Iris pigment epithelial cell (primary cell): ENCODE results near the gene TSPAN4.

Experiments
- DNase-seq: peaks from one replicate; pipeline ENCODE4 v3.0.0-alpha.2; 2011; ENCODE audit warnings: low read depth

TSPAN4 gene

DNA sequence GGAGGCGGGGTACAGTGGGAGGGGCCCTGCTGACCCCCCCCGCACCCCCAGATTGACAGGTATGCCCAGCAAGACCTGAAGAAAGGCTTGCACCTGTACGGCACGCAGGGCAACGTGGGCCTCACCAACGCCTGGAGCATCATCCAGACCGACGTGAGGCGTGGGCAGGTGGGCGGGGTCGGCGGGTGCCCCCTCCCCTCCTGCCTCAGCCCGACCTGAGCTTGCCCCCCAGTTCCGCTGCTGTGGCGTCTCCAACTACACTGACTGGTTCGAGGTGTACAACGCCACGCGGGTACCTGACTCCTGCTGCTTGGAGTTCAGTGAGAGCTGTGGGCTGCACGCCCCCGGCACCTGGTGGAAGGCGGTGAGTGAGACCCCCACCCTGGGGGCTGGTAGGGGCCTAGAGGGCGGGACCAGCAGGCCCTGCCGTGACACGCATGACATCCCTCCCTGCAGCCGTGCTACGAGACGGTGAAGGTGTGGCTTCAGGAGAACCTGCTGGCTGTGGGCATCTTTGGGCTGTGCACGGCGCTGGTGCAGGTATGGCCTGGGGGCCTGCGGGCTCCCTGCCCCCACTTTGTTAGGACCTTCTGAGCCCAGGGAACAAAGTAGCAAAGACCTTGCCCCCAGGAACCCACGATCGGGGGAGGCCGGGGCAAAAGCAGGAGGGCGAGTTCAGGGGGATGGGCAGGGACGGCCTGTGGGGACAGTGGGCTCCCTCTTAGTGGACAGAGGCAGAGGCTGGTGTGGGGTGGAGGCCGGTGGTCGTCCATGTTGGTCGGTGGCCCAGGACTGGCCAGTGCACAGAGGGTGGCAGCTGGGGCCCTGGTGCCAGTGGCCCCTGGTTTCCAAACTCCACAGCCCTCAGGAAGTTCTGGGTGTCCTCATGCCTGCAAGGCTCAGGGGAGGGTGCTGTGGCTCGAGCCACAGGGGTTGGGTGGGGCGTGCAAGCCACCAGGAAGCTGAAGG, 23.1 kb downstream of the TSPAN4 start:
- DNase-seq, result no peak

DNA sequence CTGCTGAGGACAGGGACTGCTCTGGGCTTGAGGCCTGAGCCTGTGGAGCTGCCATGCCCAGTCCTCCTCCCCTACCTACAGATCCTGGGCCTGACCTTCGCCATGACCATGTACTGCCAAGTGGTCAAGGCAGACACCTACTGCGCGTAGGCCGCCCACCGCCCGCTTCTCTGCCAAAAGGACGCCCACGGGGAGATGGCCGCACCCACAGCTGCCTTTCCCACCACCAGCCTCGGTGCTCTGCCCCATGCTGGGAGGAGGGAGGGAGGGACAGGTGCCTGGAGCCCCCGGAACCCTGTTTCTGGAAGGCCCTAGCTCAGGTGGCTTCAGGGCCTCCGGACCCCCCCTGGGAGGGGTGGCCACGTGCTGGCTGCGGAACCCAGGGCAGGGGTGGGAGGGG, 23.8 kb downstream of the TSPAN4 start:
- DNase-seq, result no peak

DNA sequence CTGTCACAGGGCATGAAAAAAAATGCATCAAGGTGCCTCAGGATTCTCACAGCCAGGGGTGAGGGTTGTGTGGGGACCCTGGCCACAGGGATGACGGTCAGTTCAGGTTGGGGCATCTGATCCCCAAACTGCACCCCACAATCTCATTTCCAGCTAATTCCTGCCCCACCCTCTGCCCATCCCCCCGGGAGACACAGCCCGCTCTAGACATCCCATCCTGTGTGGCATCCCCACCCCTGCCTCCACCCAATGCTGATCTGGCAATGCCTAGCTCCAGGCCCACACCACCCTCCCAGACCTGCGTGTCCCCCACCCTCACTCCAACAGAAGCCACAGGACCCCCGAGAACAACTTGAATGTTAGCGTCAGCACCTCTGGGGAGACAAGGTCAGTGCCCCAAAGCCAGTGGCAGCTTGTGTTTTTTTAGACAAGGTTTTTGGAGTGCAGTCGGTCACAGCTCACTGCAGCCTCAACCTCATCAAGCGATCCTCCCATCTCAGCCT, 25.3 kb downstream of the TSPAN4 start:
- no peak for DNase-seq

DNA sequence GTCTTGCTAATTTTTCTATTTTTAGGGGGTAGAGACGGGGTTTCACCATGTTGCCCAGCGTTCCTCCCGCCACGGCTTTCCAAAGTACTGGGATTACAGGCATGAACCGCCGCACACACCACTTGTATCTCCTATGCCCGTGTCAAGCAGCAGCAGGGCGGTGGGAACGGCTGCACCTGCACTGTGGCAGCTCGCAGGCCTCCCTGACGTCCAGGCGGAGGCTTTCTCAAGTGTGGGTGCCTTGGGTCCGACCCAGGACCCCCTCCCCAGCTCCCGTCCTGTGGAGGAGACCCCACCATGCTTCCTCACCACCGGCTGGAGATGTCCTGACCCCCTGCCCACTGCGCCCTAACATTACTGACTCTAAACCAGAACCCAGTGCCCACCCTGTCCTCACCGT, 25.7 kb downstream of the TSPAN4 start:
- no peak for DNase-seq

DNA sequence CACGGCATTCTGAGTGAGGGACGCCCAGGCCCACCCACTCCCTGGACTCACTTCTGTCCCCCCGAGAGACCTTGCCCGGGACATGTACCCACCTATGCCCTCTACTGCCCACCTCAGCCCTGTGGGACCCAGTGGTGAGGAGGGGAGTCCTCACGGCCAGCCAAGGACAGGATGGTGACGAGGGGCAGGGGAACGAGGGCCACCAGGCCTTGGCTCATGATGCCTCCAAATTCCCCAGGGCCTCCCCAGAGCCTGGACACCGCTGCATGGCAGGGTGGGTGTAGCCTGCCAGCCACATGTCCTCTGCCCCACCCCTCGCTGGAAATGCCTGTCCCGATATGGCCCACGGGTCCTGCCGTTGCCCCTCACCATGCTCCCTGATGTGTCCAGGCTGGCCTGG, 26.1 kb downstream of the TSPAN4 start:
- no peak for DNase-seq

DNA sequence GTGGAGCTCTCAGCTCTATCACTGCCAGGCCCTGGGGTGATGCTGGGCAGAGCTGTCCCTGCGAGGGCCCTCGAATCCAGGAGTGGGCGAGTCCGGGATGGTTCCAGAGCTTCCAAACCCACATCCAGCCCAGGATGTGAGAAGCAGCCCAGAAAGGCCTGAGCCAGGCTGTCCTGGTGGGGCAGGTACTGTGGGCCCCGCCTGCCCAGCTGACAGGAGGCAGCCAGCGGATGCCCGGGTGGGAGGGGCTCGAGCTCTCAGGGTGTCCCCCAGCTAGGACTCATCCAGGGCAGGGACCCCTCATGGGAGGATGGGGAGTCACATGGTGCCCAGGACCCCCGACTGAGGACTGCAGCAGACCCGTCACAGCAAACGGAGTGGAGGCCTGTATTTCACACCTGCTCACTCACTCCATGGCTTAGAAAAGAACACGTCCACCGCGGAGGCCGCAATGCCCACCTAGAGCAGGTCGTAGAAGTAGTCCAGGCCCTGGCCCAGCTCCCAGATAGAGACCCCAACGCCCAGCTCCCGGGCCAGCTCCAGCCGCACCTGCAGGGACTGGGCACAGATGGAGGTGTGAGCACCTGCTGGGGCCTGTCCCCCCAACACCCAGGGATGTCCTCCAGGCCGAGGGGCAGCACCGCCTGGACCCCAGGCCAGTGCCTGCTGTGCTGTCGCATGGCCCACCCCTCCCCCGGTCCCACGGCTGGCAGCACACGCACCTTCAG, 26.9 kb downstream of the TSPAN4 start:
- no peak for DNase-seq

DNA sequence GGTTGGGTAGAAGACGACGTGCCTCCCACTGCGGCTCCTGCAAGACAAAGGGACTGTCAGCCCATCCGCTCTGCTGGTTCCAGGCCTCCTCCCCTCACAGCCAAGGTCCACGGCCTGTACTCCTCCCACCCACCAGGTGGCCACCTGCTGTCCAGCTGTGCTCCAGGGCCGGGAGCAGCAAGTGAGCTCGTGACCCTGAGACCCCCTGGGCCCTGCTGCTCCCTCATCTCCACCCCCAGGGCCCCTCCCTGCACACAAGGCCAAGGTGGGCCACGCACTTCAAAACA, 27.4 kb downstream of the TSPAN4 start:
- DNase-seq, result no peak

DNA sequence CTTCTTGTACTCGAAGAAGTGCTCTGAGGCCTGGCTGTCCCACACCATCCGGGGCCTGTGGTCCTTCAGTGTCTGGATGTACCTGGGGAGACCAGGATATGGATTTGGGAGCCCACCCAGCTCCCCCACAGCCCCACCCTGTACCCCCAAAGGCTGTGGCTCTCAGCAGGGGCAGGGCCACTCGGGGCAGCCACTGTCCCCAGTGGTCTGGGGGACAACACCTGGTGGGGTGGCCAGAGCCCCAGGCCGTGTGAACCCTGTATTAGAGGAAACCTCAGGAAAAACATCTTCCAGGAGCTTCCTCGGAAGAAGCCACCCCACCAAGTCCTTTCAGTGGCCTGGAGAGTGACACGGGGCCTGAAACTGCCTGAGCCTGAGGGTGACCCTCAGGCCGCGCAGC, 27.8 kb downstream of the TSPAN4 start:
- DNase-seq, result no peak

DNA sequence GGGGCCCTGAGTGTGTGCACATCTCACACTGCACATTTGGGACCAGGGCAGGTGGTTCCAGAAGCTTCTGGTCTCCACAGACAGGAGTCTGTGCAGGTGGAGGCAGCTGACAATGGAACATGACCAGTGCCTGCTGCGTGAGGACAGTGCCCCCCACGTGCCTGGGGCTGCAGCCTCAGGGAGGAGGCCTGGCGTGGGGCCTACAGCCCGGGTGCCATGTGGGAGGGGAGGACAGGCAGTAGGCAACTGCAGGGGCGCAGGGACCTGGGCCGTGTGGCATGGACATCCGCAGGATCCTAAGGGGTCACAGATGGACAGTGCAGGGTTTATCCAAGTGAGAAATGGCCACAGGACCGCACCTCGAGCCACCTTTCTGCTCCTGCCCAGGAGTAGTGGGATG, 28.8 kb downstream of the TSPAN4 start:
- DNase-seq, result no peak

DNA sequence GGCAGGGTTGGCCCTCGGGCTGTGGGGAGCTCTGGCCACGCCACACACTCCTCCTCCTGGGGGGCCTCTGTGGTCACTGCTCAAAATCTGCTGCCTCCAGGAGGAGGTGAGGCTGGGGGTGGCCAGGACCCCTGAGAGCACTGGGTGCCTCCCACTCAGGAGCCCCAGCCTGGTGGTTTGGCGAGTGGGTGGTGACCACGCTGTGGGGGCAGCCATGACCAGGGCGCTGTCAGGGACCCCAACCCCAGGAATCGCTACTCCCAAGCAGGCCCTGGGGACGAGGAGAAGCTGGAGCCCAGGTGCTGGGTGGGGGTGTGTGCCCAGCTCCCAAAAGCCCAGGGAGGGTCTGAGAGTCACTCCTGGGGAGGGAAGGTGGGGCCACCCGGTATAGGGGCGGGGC, 30.1 kb downstream of the TSPAN4 start:
- DNase-seq, result no peak

DNA sequence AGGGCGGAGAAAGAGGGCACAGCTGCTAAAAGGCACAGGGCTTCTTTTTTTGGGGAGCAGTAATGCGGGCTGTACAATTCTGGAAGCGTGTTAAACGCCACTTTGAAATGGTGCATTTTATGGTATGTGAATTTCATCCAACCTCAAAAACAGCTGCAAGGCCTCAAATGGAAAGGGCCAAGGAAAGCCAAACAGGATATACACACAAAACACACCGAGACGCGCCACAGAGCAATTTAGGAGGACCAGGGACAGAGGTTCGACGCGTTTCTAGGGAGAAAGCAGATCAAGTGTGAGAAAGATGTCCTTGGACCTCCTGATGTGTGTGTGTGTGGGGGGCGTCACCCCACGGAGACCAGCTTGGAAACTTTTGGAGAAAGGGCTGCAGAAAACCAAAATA, 31.1 kb downstream of the TSPAN4 start:
- no peak for DNase-seq

DNA sequence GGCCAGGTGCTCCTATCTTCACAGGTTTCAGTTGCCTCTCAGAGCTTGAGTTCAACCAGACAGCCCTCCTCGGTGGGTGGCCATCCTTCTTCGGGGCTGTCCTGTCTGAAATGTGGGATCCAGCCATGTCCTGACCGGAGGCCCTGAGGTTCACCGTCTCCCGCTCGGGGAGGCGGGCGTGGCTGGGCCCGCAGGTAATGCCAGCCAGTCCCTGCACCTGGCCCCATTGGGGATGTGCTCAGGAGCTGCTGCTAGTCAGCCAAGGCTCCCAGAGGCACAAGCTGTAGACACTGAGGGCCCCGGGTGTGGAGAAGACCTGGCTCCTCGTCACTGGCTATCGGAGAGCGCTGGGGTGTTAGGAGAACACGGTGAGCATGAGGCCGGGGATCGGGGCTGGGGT, 32.6 kb downstream of the TSPAN4 start:
- DNase-seq, result no peak

DNA sequence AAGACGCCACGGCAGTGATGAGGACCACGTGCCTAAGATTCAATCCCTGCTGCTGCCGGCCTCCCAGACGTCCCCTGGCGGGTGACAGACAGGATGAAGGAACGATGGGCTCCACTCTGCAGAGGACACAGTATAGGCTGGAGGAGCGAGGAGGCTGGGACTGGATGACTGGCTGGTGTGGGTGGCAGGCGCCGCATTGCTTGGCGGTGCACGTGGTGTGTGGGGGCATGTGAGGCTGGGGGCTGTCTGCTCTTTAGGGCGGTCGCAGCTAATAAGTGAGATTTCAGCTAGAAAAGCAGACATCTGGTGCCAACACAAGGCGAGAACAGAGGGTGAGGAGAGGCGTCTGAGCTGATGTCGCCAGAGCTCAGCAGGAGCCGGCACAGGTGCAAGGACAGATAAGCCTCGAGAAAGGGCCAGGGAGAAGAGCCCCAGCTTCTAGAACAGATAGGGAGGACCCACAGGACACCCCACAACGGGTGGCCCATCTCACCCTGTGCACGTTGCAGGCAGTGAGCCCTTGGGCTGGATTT, 33.2 kb downstream of the TSPAN4 start:
- no peak for DNase-seq

DNA sequence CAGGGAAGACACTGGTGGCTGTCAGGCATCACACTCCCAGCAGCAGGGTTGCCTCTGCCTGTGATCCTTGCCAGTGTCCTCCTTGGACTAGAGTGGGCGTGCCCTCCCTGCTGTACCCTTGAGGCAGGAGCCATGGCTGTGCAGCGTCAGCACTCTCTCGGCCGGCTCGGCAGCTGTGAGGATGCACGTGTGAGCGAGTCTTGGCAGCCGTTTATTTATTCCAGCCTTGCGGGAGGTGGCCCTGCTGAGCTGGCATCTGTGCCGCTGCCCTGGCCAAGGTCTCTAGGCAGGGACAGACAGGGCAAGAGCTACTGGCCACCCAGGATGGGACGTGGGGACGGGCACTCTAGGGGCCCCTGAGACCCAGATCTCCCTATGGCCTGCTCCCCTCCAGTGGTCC, 33.9 kb downstream of the TSPAN4 start:
- no peak for DNase-seq

DNA sequence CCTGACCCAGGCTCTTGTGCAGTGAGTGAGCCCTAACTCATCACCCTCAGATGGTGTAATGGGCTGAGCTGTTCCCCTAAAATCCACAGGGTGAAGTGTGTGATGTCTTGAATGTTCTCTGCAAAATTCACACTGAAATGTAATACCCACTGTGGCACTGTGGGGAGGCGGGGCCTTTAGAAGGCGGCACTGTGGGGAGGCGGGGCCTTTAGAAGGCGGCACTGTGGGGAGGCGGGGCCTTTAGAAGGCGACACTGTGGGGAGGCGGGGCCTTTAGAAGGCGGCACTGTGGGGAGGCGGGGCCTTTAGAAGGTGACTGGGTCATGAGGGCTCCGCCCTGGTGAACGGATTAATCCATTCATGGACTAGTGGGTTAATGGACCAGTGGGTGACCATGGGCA, 34.9 kb downstream of the TSPAN4 start:
- no peak for DNase-seq

DNA sequence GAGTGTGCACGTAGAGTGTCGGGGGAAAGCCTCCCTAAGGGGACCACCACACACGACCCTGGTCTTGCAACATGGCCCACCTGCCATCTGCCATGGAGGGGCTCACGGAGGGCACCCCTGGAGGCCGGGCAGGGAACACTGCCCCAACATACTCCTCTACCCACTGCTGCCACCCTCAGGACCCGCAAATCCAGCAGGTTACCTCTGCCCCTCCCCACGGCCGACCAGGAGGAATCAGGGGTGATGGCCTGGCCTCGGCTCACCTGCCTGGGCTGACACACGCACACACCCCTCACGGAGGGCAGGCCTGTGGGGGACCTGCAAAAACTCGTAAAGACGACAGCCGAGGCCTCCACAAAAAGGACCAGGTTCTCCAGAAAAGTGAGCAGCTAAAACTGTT, 37.8 kb downstream of the TSPAN4 start:
- DNase-seq, result no peak

DNA sequence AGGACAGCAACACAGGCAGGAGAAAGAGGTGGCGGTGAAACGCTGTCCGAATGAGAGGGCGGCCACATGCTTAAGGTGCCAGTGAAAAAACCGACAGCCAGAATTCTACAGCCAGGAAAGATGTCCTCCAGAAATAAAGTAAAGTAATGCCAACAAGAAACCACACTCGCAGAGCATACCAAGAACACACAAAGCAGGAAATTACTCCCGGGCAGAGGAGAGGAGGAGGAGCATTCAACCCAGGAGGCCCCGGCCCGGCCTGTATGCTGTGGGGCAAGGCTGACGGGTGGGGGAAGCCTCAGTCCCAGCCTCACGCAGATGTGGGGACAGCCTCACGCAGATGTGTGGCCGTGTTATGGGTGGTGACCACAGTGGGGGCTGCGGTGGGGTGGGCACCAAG, 39.9 kb downstream of the TSPAN4 start:
- no peak for DNase-seq

DNA sequence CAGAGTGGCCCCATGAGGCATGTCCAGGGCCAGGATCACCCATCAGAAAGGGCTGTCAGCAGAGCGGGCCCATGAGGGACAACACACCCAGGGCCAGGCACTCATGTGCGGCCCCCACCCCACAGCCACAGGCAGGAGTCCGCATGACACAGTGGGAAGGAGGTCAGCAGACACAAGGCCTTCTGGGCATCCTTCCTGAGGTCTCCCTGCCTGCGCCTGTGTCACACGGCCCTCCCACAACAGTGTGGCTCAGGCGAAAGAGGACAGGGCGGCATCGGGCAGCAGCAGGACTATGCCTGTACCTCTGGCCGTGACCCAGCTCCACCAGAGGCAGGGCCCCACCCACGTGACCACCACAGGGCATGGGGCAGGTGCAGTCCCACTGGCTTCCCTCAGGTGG, 40.9 kb downstream of the TSPAN4 start:
- DNase-seq, result no peak

DNA sequence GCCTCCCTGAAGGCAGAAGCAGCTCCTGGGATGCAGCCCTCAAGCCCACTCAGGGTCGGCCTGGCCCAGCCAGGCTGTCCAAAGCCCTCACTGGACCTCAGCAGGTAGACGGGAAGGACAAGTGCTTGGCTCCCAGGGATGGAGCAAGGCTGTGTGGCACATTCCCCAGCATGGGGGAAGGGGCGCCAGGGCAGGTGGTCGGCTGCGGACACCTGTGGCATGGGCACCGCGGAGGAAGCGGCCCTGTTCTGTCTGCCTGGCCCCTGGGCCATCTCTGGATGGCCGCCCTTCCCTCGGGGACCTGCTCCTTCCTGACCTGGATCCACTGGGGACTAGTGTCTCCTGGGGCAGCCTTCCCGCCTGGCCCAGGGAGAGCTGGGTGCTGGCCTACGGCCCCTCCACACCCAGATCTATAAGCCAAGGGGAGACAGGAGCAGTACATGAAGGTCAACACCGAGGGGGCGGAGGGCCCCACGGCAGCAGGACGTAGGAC, 42.0 kb downstream of the TSPAN4 start:
- DNase-seq, result no peak

DNA sequence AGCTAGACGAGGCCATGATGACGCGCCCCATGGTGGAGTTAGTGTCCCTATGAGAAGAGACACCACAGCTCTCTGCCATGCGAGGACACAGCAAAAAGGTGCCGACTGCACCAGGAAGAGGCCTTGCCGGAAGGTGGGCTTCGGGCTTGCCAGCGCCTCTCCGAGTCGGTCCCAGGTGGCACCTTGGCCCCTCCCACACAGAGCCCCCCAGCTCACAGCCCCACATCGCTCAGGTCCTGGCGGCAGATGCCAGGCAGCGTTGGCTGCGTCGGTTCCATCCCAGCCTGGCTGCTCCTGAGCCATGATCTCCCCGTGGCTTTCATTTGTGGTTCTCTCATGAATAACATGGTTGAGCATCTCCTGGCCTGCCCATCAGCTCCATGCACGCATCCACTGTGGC, 43.9 kb downstream of the TSPAN4 start:
- DNase-seq, result no peak

DNA sequence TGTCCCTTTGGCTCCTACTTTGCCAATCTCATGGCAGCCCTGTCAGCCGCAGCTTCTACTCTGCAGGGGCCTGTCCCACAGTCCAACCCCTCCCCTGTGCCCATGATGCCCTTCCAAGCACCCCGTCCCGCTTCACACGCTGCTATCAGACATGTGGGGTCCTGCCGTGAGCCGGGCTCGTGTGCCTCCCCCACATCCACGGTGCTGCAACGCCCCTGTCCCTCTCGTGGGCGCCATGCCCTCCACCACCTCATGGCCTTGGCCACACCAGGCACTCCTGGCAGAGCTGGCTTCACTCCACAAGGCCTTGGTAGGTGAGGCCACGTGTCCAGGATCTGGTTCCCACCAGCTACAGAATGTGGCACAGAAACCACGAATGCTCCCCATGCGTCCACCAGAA, 44.9 kb downstream of the TSPAN4 start:
- no peak for DNase-seq

DNA sequence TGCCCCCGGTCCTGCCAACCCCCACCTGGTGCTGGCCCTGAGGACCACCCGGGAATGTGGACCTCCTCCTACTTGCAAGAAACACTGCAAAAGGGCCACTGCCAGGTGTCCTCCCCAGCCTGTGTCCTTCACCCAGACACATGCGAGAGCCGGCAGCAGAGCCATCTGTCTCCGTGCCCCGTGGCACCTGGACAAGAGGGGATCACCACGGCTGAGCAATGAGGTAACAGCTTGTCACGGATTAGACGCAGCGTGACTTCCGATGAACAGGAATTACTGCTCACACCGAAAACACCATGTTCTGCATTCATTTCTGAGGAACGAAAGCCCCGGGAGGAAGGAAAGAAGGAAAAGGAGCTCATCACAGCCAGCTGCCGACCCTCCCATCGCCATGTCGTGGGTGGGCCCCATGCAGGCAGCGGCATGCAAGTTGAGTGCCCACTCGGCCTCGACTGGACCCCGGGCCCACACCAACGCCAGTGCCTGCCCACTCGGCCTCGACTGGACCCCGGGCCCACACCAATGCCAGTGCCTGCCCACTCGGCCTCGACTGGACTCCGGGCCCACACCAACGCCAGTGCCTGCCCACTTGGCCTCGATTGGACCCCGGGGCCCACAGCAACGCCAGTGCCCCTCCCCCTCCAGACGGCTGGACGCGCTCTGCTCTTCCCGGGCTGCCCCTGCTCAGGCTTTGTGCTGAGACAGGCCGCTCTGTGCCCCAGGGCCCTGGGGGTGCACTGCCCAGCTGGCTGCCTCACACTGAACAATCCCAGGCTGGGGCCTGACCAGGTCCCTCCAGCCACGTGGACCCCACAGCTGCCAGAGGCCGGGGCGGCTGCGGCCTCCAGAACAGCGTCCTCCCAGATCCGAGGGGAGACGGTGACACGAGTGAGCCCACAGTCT, 45.9 kb downstream of the TSPAN4 start:
- no peak for DNase-seq
